GM12872 (cell line): ENCODE data around the gene DPH6.

Experiments used
- TF ChIP-seq, protein P1 (sequence below): IDR thresholded peaks from 3 replicates; pipeline ENCODE4 v1.5.1; 2011; ENCODE audit warnings: low read depth, mild to moderate bottlenecking, low read length, moderate library complexity; ENCODE audit not compliant: insufficient read depth

Gene DPH6

DNA sequence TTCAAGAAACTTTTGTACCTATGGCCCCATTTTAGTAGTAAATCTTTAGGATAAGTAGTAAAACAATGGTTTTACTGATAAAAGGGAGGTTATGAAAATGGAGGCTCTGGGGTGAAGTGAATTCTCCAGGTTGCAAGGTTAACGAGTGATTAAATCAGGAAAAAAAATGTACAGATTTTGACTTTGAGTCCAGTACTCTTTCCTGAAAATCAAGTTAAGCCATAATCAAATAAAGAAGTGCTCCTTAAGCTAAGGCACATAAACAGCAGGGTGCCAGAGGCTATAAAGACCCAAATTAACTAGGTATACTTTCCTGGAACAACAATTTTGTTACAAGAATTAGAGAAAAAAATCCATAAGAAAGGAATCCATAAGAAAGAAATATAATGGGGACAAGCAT lies 114.7 kb downstream of the DPH6 start:
- TF ChIP-seq, protein P1, sequence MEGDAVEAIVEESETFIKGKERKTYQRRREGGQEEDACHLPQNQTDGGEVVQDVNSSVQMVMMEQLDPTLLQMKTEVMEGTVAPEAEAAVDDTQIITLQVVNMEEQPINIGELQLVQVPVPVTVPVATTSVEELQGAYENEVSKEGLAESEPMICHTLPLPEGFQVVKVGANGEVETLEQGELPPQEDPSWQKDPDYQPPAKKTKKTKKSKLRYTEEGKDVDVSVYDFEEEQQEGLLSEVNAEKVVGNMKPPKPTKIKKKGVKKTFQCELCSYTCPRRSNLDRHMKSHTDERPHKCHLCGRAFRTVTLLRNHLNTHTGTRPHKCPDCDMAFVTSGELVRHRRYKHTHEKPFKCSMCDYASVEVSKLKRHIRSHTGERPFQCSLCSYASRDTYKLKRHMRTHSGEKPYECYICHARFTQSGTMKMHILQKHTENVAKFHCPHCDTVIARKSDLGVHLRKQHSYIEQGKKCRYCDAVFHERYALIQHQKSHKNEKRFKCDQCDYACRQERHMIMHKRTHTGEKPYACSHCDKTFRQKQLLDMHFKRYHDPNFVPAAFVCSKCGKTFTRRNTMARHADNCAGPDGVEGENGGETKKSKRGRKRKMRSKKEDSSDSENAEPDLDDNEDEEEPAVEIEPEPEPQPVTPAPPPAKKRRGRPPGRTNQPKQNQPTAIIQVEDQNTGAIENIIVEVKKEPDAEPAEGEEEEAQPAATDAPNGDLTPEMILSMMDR: no peak

DNA sequence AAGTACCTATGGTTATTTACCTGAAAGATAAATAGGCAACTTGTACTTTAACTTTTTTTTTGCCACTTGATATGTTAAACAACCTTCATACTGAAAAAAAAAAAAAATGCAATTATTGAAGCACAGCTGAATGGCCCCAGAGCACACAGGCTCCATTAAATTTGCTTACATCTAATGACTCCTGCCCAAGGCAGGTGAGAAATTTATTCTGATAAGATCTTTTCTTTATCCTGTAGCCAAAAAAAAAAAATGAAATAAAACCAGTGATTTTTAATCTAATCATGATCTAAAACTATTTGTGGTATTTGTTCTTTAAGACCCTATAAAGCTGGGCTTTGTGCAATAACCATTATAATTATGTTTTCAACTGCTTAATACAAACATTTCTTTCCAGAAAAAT lies 115.7 kb downstream of the DPH6 start:
- TF ChIP-seq, protein P1: no peak

DNA sequence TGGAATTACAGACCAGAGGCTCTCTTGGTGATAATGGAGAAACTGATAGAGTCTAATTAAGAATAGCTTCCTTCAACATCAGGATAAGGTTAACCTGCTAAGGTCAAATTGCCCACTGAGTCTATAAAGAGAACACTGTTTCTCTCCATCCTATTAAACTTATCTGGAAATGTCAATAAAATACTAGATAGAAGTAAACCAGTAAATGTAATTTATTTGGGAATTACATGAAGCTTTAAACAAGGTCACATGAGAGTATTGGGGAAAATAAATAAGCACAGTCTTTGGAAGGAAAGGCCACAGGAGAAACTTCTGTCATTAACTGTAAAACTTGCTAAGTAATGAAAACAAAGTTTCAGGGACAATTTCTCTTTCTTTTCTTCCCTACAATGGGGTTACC lies 118.5 kb downstream of the DPH6 start:
- TF ChIP-seq, protein P1: no peak

DNA sequence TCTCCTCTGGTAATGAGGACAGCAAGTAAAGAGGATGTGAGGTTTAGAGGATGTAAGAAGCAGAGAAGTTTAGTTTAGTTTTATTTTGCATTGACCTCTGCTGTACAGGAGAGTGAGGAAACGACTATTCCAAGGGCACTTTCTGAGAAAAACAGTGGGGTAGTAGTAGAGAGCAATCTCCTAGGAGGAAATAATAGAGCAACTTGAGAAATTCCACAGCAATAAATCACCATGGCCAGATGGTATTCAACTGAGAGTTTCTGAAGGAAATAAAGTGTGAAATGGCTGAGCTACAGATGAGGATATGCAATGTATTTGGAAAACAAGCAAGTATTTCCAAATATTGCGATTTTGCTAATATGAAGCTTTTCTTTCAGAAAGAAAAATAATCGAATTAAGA lies 118.9 kb downstream of the DPH6 start:
- TF ChIP-seq, protein P1: no peak

DNA sequence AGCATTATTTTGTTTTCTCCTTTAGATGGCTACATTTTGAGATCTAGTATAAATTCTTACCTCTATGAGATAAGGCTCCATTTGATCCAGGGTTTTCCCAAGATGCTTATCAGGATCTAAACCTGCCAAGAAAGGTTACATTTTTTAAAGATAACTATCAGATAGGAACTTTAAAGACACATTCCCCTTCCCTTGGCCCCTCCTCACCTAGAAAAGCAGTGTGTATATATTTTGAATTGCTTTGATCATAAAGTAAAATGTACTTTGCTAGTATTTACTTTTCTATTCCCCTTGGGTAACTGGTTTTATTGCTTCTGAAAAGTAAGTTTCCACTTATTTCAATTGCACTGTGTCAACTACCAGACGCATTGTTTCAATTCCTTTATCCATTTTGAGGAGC lies 135.2 kb downstream of the DPH6 start:
- TF ChIP-seq, protein P1: no peak

DNA sequence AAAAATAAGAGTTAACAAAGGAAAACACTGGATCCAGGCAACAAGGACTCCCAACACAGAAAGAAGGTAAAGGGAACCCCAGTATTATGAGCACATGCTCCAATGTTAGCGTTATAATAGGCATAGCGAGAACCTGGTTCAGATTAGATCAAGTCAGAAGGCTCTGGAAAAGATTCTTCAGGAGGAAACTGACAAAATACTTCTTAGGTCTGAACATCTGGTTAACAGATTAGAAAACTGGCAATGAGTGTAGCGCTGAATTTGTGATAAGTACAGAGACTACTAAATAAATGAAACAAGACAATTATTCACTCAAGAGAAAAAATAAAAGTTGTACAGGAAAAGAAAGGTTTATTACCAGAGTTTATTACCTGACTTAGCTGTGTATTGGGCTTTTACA lies 146.1 kb downstream of the DPH6 start:
- TF ChIP-seq, protein P1: no peak

DNA sequence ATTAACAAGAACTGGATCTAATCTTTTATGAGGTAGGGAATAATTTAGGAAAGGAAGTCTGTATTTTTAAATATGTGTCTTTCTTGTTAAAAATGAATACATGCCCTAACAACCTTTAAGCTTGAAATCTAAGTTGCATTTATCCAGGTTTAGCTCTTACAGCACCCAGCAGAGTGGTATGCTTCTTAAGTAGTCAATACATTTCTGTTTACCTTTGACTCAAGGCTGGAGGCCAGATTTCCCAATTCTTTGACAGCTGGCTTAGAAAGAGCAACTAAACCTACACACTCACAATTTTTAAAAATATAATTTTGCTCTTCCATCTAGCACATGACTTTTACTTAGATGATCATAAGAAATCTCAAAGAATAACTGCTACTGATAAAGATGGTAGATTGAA lies 148.9 kb downstream of the DPH6 start:
- TF ChIP-seq, protein P1: no peak

DNA sequence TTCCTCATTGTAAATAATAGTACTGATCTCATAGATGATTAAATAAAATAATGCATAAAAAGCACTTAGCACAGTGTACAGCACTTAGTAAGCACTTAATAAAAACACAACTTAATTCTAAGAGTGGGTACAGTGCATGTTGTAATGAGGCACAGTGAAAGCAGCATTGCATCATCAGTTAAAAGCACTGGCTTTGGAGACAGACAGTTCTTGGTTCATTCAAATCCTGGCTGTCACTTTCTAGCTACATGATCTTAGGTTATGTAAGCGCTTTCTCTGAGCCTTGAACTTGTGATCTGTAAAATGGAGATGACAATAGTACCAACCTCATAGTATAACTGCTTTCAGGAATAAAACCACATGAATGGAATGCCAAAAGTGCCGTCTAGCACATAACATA lies 151.5 kb downstream of the DPH6 start:
- TF ChIP-seq, protein P1: no peak
